GM21723 (cell line): ENCODE results near the gene FASN.
"Not testable (repeated sequence)": the region's sequence is repeated elsewhere in the genome, so short reads cannot be mapped to it uniquely, and the experiment has no call there.

Experiments used
- ATAC-seq: cut with Tn5 transposase; IDR thresholded peaks from one replicate; pipeline ENCODE4 v1.9.1; 2021; ENCODE audit warnings: mild to moderate bottlenecking, moderate library complexity; ENCODE audit not compliant: unreplicated experiment

The FASN gene

GRCh38 chr17:82098169-82098938 lies at the start of gene FASN:
Gene FASN, minus strand, starts transcription at chr17:82098236. Its CDS starts 1,791 bp downstream, at chr17:82096445.
- ATAC-seq = peak; percentile 64

DNA sequence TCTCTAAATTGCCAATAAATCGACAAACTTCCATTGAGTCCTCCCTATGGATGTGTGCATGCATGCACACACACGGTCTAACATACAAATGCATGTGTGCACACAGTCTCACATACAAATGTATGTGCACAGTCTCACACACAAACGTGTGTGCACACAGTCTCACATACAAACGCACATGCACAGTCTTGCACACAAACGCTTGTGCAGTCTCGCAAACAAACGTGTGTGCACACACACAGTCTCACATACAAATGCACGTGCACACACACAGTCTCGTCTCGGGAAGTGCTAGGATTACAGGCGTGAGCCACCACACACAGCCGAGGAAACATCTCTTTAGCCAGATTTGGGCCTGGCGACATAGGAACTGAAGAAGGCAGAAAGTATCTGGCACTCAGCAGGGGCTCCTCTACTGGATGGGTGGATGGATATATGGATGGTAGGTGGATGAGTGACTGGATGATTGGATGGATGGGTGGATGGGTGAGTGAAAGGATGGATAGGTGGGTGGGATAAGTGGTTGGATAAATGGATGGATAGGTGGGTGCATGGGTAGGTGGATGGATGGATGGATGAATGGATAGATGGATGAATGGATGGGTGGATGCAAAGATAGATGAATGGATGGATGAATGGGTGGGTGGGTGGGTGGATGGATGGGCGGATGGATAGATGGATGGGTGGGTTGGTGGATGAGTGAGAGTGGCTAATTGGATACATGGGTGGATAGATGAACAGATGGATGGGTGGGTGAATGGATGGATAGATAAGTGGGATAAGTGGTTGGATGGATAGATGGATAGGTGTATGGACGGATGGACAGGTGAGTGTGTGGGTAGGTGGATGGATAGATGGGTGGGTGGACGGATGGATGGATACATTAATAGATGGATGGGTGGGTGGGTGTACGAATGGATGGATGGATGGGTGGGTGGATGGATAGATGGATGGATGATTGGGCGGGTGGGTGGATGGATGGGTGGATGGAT lies 48.9 kb upstream of the FASN start:
- no peak for ATAC-seq

DNA sequence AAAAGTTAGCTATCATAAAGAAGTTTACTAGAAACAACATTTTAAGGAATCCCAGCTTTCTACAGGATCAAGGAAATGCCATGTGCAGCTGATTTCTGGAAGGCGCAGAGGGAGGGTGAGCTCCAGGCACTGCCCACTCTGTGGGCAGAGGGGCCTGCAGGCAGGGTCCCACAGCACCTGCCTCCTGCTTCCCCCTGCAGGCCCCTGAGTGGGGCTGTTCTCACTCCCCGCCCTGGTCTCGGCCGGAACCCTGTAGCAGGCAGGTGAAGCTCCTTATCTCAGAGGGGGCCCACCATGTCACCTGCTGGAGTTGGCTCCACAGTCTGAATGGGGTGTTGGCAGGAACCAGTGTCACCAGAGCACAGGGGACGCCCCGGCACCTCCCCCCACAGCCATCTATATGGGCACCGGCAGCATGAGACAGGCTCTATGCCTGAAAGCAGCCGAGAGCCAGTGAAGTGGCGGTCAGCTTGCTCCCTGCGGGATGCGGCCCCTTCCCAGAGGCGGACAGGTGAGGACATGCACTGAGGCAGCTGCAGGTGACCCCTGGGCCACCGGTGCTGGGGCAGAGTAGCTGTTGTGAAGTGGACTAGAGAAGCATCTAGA lies 47.6 kb upstream of the FASN start:
- no peak for ATAC-seq

DNA sequence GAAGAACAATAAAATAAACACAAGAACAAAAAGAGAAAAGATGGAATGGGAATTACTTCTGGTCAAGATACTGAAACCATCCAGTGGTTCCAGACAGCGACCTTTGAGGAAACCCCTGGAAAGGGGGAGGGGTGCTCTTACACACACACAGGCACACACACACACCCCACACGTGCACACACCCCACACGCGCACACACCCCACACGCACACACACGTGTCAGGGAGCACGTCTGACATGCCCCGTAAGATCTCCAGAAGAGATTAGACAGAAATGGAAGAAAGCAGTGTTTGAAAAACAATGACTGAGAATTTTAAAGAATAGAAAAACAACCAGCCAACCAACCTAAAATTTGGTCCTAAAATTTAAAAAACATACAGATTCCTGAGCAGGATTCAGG lies 45.3 kb upstream of the FASN start:
- ATAC-seq = no peak

DNA sequence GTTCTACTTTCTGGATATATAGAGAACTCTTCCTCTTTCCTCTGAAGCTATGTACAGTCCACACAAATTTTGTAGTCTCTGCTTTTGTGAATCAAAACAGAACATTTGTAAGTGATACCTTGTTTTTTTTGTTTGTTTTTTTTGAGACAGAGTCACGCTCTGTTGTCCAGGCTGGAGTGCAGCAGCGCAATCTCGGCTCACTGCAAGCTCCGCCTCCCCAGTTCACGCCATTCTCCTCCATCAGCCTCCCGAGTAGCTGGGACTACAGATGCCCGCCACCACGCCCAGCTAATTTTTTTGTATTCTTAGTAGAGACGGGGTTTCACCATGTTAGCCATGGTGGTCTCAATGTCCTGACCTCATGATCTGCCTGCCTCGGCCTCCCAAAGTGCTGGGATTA lies 41.9 kb upstream of the FASN start:
- ATAC-seq = not testable (repeated sequence)

GRCh38 chr17:82138511-82138992 lies 40.5 kb upstream of the FASN start:
- ATAC-seq = no peak

GRCh38 chr17:82134101-82134500 lies 36.1 kb upstream of the FASN start:
- ATAC-seq = no peak

DNA sequence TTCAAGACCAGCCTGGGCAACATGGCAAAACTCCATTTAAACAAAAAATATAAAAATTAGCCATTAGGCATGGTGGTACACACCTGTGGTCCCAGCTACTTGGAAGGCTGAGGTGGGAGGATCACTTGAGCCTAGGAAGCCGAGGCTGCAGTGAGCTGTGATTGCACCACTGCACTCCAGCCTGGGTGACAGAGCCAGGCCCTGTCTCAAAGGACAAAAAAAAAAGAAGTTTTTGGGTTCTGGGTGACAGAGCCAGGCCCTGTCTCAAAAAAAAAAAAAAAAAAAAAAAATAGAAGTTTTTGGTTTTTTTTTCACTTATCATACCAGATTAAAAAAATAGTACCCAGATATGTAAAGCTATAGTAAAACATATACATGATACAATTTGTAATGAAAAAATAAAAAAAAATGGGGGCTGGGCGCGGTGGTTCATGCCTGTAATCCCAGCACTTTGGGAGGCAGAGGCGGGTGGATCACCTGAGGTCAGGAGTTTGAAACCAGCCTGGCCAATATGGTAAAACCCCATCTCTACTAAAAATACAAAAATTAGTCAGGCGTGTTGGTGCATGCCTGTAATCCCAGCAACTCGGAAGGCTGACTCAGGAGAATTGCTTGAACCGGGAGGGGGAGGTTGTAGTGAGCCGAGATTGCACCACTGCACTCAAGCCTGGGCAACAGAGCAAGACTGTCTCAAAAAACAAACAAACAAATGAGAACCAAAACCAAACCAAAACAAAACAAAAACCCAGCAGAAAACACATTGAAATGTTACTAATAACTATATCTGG lies 35.3 kb upstream of the FASN start:
- ATAC-seq = not testable (repeated sequence)

DNA sequence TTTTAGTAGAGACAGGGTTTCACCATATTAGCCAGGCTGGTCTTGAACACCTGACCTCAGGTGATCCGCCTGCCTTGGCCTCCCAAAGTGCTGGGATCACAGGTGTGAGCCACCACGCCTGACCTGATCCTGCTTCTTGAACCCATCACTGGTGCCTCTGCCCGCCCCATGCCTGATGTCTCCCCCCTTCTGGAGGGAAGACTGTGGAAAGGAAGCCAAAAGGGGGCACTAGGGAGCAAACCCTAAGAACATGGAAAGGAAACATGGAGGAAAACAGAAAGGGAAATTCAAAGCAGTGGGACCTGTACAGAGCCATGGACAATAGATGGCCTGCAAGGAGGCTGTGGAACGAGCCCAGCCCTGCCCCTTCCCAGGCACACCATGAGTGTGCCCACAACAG lies 31.1 kb upstream of the FASN start:
- ATAC-seq = no peak

DNA sequence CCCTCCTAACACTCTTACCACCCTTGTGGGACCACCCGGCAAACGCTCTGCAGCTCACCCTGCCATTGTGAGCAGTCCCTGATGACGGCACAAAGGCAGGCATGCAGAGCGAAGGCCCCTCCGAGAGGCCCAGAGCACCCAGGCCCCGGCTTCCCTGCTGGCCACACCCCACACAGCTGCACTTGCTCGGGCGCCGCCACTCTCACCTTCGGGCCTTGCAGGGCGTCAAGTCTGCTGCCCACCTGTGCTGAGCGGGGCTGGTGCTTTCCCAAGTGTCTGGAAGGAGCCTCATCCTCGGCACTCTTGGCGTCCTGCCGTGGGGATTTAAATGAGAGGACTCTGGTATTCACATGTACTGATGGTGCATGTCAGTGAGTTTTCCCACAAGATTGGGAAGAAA lies 30.3 kb upstream of the FASN start:
- ATAC-seq = no peak

DNA sequence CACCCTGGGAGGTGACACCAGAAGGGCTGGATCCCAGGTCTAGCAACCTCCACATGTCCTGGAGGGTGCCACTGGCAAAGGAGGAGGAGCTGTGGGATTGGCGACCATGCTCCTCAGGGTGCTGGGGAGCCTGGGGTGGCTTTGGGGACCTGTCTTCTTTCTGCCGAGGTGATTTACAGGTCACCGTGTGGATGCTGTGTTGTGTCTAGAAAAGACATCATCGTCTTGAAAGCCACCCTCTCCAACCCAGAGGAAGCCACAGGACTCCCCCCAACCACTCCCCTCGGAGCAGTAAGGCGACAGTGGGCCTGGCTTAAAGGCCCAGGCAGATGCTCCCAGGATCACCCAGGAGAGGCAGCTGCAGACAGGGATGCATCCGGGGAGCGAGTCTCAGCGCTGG lies 29.7 kb upstream of the FASN start:
- ATAC-seq = no peak

DNA sequence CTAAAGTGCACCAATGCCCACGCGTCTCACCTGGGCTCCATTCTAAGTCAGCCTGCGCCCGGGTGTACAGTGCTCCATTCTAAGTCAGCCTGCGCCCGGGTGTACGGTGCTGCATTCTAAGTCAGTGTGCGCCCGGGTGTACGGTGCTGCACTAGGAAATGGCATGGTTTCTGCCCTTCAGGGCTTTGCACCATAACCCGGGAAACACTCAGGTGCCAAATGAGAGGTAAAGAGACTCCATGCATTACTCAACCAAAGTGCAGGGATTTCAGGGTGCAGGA lies 29.2 kb upstream of the FASN start:
- ATAC-seq = no peak

DNA sequence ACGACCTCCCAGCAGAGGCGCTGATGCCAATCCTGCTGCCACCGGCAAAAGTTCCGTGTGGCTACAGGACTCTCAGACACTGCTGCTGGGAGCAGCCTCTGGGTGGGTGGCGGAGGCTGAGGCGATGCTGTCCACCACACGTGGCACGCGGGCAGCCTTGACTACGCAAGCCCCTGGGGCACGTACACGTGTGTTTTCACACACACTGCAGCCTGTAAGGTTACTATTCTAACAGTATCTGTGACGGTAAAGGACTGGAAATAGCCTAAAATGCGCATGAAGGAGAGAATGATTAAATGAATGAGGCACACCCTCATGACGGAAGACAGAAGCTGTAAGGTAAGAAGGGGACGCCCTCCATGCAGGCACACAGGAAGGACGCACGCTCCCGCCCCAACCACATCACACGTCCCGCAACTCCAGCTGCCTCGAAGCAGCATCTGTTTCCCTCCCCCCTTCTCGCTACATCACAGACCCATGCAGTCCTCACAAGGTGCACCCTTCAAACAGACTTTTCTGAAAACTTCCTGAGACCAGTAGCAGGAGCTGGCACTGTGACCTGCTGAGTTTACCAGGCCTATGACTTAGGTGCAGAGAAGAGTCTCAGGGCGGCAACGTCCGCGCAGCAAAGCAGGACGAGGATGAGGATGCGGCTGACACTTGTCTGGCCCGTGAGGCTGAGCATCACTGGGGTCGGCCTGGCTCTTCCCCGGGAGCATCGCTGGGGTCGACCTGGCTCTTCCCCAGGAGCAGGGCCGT lies 28.7 kb upstream of the FASN start:
- ATAC-seq = no peak

DNA sequence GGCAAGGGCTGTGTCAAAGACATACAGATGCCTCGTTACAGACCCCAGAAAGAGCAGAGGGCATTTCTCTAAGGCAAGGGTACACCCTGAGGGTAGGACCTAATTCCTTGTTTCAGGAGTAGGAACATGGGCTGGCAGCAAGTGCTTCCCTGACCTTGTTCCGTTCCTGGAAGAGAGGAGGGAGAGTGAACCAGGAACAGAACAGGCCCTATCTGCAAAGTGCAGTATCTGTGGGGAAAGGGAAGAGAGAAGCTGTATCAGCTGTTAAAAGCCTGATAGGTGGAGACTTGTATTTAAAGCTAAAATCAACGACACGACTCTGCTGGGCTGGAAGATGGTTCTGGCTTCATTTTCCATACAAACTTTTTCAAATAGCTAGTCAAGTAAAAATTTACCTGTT lies 26.1 kb upstream of the FASN start:
- ATAC-seq = no peak

DNA sequence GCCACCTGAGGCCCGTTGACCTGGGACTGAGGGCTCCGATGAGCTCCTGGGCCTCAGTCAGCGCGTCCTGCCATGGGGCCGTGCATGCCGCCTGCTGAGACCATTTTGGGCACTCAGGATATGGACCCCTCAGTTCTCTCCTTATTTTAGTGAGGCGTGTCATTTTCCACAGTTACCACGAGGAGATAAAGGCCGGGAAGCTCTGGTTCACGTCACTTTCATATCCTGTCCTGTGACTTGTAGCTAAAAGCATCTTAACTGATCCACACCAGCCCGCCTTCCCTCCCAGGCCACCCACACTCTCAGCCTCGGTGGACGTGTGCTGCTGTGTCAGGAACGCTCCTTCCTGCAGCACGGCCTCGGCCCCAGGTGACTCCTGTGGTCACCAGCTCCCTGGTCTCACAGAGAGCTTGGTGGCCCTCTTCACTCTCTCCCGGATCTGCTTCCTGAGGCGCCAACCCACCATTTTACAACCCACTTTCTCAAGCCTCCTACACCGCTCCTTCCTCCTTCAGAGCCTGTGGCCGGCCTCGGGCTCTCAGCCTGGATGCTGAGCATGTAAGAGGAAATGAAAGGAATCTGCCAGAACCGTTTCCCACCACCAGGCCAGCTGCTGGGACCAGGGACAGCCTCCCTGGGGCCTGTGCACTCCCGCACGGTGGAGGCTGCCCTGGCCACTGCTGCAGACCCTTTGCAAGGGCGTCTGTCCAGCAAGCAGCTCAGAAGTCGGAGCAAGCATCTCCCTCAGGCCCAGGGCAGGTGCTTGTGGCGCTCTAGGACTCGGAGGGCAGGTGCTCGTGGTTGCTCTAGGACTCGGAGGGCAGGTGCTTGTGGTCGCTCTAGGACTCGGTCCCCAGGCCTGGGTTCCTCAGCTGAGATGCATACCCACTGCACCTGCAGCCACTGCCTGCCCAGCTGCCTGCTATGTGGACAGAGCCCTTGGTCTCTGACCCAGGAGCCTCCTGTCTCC lies 23.9 kb upstream of the FASN start:
- ATAC-seq = no peak

DNA sequence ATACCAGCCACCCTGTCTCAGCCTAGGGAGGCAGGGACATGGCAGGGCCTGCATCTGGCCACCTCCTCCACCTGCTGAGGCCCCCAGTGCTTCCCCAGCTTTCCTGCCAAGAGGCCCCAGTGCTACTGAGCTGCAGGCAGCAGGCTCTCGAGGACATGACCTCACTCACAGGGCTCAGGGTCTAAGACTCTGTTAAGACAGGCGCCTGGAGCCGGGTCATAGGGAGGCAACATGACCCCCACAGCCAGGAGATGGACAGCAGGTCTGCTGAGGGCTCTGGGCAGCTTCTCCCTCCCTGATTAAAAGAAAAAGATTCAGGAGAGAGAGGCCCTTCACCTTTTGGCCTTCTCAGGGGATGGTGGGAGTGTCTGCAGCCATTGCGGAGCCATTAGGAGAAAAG lies 23.2 kb upstream of the FASN start:
- no peak for ATAC-seq

GRCh38 chr17:82120148-82120547 lies 22.1 kb upstream of the FASN start:
- no peak for ATAC-seq

DNA sequence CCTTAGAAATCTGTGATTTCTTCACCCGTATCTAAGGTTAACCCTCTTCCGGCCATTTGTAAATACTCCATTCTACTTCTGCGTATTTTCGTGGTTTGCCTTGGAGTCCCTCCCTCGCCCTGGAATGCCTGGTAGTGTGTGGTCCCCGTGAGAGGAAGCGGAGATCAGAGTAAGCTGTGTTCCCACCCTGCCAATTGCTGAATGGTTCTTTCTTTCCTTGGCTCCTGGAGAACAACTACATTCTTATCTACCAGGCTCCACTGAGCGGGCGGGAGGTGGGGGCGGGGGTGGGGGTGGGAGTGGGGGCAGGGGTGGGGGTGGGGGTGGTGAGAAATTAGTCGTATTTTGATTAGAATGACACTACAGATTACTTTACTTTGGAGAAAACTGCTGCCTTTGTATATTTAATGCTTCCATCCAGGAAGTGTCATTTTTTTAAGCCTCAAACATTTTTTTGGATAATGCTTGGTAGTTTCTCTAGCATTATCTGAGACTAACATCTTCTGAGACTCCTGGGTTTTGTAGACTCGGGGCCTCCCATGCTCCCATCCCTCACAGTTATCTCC lies 20.9 kb upstream of the FASN start:
- ATAC-seq = no peak
